ENCODE measurements around the gene PRDM16. TPM values are rescaled to one million over a fixed set of nuclear protein-coding genes. Genes with fewer than 3 reads are reported as not detected.

Gene PRDM16
- total RNA-seq, 1 experiment from 2014 or later: 6.1 TPM

DNA sequence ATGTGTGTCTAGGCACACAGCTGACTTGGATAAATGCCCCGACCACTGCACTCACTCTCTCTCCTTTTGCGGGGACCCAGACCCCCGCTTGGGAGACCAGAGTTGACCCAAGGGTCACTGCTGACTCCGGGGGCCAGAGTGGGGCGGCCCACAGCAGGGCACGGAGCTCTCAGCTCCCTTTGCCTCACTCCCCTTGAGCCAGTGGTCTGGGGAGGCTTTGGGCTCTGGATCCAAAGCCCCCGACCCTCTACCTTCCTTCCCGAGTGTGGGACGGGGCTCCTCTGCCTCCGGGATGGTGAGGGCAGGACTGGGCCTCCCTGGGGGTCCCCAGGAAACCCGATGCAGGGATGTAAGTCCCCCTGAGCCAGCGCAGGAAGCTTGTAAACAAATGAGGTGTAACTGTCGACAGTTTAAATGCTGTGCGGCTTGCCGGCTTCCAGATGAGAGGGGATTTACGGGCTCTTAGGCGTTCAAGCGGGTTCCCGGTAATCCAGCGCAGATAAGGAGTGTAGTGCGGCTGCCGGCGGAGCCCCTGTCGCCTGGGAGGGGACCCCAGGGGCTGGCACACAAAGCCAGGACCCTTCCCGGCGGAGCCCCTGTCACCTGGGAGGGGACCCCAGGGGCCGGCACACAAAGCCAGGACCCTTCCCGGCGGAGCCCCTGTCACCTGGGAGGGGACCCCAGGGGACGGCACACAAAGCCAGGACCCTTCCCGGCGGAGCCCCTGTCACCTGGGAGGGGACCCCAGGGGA lies 40.3 kb upstream of the PRDM16 start (continued):
- TF ChIP-seq EZH2phosphoT487 (IDR thresholded peaks at IDR 0.05; ENCODE audit: borderline replicate concordance) (no peak), ATF3 (IDR thresholded peaks at IDR 0.05) (no peak), ZFX (IDR thresholded peaks at IDR 0.05) (no peak), YY1 (IDR thresholded peaks at IDR 0.05; ENCODE audit: extremely low read depth, insufficient replicate concordance, low read depth, low read length) (no peak), JUND (IDR thresholded peaks at IDR 0.05) (no peak), CBX3 (IDR thresholded peaks at IDR 0.05; ENCODE audit: low read depth) (no peak)
- TF ChIP-seq, protein P1, sequence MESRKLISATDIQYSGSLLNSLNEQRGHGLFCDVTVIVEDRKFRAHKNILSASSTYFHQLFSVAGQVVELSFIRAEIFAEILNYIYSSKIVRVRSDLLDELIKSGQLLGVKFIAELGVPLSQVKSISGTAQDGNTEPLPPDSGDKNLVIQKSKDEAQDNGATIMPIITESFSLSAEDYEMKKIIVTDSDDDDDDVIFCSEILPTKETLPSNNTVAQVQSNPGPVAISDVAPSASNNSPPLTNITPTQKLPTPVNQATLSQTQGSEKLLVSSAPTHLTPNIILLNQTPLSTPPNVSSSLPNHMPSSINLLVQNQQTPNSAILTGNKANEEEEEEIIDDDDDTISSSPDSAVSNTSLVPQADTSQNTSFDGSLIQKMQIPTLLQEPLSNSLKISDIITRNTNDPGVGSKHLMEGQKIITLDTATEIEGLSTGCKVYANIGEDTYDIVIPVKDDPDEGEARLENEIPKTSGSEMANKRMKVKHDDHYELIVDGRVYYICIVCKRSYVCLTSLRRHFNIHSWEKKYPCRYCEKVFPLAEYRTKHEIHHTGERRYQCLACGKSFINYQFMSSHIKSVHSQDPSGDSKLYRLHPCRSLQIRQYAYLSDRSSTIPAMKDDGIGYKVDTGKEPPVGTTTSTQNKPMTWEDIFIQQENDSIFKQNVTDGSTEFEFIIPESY (IDR thresholded peaks at IDR 0.05; ENCODE audit: extremely low read depth, insufficient replicate concordance, low read length): no peak

DNA sequence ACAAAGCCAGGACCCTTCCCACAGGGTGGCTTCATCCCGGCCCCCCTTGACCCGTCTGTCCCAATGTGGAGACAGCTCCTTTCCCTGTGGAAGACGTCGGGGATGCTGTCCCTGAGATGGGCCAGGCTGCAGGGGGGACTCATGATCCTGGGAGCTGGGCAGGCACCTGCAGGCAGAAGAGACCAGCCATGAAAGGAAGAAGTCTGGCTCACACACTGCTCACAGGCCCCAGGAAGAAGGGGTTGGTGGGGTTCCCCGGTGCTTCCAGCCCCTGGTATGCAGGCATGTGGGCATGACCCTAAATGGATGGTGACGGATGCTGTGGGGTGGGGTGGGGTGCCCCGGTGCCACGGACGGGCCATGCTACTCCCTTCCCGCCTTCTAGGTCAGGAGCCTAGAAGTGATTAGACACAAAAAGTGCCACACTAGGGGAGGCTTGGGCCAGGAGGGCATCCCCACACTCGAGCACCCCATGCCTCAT lies 39.5 kb upstream of the PRDM16 start:
- no peak for TF ChIP-seq YY1 (IDR thresholded peaks at IDR 0.05; ENCODE audit: extremely low read depth, insufficient replicate concordance, low read depth, low read length)
- no peak for TF ChIP-seq CTCF (IDR thresholded peaks at IDR 0.05 in 2 of 3, conservative IDR thresholded peaks at IDR 0.05 in 1 of 3; ENCODE audit: borderline replicate concordance in 1 of 3, insufficient read depth in 1 of 3, low read depth in 2 of 3, low read length in 2 of 3)
- TF ChIP-seq ZFX (IDR thresholded peaks at IDR 0.05): no peak
- TF ChIP-seq SRF (IDR thresholded peaks at IDR 0.05; ENCODE audit: low read depth): no peak
- TF ChIP-seq CEBPB (IDR thresholded peaks at IDR 0.05; ENCODE audit: low read depth): no peak
- no peak for TF ChIP-seq POLR2AphosphoS5 (IDR thresholded peaks at IDR 0.05; ENCODE audit: low read depth, low read length)
- no peak for TF ChIP-seq SP1 (IDR thresholded peaks at IDR 0.05; ENCODE audit: low read depth)
- no peak for TF ChIP-seq TCF7L2 (IDR thresholded peaks at IDR 0.05; ENCODE audit: borderline replicate concordance, extremely low read depth, insufficient read depth, insufficient read length)

More for the DNA sequence above, 39.5 kb upstream of the PRDM16 start:
- no peak for ATAC-seq
- no peak overlapping the region for H3K27ac ChIP-seq (ENCODE audit: low read depth, low read length)
- no peaks in the 10 kb centered on the region for H4K20me1 ChIP-seq (ENCODE audit: insufficient read depth)
- ChIA-PET RAD21 (ENCODE audit: low non-redundant PET in 1 of 2, low total read pairs in 2 of 2, uncharacterized antibody in 2 of 2, unreplicated experiment in 2 of 2) (no interaction called here), CTCF (no interaction called here), POLR2A (no interaction called here)
- H3K36me3 ChIP-seq (ENCODE audit: control insufficient read depth in 1 of 2, insufficient read depth in 2 of 2, low read length in 2 of 2): no peaks in the 10 kb centered on the region
- DNase-seq (ENCODE audit: low read depth, low spot score): no peak
- no peak overlapping the region for H3K4me3 ChIP-seq (replicated peaks in 1 of 2; ENCODE audit: low read depth in 1 of 2, low read length in 2 of 2)
- H2AFZ ChIP-seq (ENCODE audit: low read depth, low read length, poor library complexity, severe bottlenecking): no peak overlapping the region
- no peaks in the 10 kb centered on the region for H3K79me2 ChIP-seq (ENCODE audit: insufficient read depth, low read length)
- no peaks in the 10 kb centered on the region for H3K4me1 ChIP-seq (ENCODE audit: control insufficient read depth in 1 of 2, insufficient read depth in 2 of 2, low read length in 2 of 2)
- intact Hi-C loops (cut with micrococcal nuclease): no loop called here
- BruUV-seq (replicated peaks): no TSS peak
- H3K27me3 ChIP-seq (ENCODE audit: insufficient read depth, low read length): peaks cover 9% of the 10 kb centered on the region; the same call in 1 of the 2 replicates
- H3K9me2 ChIP-seq (ENCODE audit: insufficient read depth): no peaks in the 10 kb centered on the region
- no peak overlapping the region for H3K4me2 ChIP-seq (ENCODE audit: low read length)
- H3K9ac ChIP-seq (ENCODE audit: low read length): no peak overlapping the region
- H3K9me3 ChIP-seq (ENCODE audit: control insufficient read depth in 1 of 2, insufficient read depth in 1 of 2, low read depth in 1 of 2, low read length in 2 of 2): no peaks in the 10 kb centered on the region
